Superior temporal gyrus (tissue), 1 donor: ENCODE data around the gene LAYN.

ENCODE experiments used
- DNase-seq: peaks from one replicate; pipeline ENCODE4 v3.0.0-alpha.2; 2016; ENCODE audit errors: extremely low spot score

Gene LAYN

GRCh38 chr11:111561791-111562325, 21.3 kb downstream of the LAYN start:
- no peak for DNase-seq

DNA sequence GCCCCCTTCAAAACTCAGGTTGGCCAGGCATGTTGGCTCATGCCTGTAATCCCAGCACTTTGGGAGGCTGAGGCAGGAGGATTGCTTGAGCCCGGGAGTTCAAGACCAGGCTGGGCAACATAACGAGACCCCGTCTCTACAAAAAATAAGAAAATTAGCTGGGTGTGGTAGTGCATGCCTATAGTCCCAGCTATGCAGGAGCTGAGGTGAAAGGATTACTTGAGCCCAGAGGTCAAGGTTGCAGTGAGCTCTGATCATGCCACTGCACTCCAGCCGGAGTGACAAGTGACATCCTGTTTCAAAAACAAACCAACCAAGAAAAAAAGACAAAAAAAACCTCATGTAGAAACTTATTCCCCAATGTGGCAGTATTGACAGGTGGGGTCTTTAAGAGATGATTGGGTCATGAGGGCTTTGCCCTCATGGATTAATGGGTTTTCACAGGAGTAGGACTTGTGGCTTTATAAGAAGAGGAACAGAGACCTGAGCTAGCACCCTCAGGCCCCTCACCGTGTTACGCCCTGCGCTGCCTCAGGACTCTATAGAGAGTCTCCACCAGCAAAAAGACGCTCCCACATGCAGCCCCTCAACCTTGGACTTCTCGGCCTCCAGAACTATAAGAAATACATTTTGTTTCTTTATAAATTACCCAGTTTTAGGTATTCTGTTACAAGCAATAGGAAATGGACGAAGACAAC, 22.3 kb downstream of the LAYN start:
- no peak for DNase-seq

DNA sequence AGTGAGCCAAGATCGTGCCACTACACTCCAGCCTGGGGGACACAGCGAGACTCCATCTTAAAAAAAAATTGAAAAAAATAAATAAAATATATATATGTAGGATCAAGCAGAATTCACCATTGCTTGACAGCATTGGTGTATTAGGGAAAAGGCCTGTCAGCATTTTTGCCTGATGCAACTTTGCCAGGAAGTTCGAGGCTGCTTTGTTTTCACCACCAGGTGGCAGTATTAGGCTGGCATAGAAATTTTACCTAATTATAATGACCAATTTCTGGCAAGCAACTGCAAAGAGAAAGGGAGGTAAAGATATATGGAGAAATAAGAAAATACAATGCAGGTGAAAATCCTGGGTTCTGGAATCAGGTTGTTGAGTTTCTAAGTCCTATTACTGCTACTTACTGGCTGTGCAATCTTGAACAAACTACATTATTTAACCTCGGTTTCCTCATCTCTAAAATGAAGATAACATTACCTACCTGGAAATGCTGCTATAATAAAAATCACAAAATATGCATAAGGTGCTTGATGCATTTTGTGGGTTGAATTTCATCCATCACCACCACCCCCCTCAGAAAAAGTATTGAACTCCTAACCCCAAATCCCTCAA, 24.7 kb downstream of the LAYN start:
- DNase-seq = peak; percentile 94

GRCh38 chr11:111566324-111566723, 25.8 kb downstream of the LAYN start:
- DNase-seq = no peak

DNA sequence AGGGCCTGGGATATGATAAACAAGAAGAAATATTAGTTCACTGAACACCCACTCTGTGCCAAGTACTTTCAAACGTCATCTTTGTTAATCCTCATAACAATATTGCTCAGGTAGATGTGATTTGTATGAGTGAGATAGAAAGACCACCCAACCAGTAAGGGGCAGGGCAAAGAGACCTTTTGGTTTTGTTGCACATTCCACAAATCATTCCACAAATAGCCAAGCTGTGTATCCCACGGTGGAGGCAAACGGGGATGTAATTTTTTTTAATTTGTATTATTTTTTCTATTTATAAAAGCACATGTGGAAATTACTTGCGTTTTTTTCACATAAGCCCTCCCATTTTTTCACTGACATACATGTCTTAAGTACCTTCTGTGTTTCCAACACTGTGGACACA, 29.0 kb downstream of the LAYN start:
- DNase-seq = no peak

GRCh38 chr11:111570796-111571195, 30.3 kb downstream of the LAYN start:
- no peak for DNase-seq

GRCh38 chr11:111571829-111572501, 31.4 kb downstream of the LAYN start:
- no peak for DNase-seq

DNA sequence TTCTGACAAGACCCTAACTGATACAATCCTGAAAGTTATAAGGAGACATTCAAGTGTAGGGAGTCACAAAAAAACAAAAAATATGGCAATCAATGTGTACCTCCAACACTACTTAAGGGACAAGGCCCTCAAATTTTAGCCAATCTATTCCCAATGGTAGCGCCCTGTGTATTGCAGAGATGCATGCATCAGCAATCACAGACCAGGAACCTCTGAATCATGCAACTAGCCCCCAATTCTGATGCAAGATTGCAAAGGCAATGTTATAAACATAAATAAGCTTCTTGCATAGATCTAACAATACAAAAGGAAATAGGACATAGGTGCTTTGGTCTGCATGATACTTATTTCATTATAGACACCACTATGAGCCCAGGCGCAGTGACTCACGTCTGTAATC, 32.1 kb downstream of the LAYN start:
- no peak for DNase-seq

- no peak for DNase-seq
These were observed 33.3 kb downstream of the LAYN start for GRCh38 chr11:111573821-111574249.

DNA sequence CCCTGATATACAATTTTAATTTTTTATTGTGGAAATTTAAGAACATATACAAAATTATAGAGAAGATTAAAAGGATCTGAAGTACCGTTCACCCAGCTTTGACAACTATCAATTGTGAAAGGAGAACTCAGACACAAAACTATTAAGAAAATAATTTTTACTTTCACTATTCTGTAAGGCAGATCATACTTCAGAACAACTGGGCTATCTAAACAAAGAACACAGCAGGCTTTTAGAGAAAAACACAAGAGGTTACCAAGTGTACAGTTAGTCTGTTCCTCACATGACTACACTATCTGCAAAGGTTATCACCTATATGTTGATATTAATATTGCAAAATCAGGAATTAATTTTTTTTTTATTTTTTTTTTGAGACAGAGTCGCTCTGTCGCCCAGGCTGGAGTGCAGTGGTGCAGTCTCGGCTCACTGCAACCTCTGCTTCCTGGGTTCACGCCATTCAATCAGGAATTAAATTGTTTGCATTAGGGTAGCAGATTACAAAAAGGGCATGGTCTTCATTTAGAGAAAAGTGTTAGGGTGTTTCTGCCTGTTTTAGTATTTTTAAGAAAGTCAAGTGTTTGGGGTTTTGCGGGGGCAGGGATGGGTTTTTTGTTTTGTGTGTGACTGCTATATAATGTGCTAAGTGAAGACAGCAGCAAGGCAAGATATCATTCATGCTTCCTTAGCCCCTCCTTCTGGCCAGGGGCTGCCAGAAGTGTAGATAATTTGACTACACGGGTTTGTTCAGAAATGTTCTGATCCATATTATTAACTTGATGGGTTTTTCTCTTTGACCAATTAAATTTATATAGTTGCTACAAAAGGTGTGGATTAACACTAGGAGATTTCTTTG, 34.1 kb downstream of the LAYN start:
- DNase-seq = no peak

DNA sequence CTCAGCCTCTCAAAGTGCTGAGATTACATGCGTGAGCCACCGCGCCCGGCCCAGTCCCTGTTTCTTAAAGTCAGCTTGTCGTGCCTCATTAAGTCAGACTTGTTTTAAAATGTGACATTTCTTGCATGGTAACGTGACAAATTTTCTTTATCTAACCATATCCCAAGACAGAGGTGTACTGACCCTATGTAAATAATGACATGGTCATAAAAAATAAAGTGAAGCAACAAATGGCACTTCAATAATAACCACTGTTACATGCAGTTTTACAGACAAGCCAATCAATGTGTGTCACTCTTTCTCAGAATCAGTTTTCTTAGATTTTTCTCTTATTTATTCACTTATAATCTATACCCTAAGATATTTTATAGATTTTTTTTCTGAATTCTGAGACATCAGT, 35.2 kb downstream of the LAYN start:
- no peak for DNase-seq

- no peak for DNase-seq
These were observed 37.3 kb downstream of the LAYN start for GRCh38 chr11:111577821-111578220.

- DNase-seq = no peak
These were observed 40.8 kb downstream of the LAYN start for GRCh38 chr11:111581341-111581740.

- DNase-seq = no peak
These were observed 41.6 kb downstream of the LAYN start for GRCh38 chr11:111582163-111582562.

- DNase-seq = no peak
These were observed 42.4 kb downstream of the LAYN start for GRCh38 chr11:111582881-111583280.

GRCh38 chr11:111585371-111585770, 44.9 kb downstream of the LAYN start:
- no peak for DNase-seq

GRCh38 chr11:111586388-111586831, 45.9 kb downstream of the LAYN start:
- DNase-seq = peak; percentile 79

GRCh38 chr11:111589114-111589513, 48.6 kb downstream of the LAYN start:
- DNase-seq = no peak

DNA sequence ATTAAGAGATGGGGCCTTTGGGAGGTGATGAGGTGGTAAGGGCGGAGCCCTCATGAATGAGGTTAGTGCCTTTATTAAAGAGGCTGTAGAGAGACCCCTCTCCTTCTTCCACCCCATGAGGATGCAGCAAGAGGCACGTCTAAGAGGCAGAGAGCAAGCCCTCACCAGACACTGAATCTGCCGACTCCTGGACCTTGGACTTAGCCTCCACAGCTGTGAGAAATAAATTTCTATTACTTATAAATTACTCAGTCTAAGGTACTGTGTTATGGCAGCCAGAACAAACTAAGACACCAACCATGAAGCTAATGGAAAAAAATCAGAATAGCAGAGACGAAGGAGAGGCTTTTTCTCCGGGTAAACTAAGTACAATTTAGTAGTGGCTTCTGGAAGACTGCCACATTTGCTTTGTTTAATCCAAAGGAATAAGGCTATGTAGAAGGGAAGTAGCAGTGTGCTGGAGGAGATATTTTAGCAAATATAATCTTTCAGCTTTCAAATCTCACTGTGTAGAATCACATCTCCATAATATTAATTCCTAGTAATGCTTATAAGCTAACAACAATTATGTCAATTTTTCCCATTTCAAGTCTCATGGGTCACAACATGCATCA, 49.5 kb downstream of the LAYN start:
- no peak for DNase-seq

DNA sequence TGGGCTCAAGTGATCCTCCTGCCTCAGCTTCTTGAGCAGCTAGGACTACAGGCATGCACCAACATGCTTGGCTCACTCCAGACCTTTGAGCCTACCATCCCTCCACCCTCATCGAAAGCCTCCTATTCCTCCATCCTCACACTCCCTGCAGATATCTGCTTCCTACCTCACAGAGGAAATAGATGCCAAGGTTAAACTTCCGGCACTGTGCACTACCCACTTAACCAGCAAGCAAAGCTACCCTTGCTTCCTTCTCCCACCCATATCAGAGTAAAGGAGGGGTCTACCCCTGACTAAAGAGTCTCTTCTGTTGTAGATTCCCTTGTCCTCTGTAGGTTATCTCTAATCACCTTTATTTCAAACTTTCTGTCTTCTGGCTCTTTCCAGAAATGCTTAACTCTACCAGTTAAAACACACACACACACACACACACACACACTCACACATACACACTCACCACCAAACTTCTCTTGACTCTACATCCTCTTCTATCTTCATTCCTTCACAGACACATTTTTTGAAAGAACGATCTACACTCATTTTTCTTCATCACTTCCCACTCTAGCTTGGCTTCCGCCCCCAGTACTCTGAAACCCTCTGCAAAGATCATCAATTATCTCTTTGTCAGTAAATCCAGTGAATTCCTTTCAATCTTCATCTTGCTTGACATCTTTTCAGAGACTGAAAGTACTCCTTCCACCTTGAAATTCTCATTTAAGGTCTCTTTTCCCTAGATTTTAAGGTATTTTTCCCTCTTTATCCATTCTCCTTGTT, 50.9 kb downstream of the LAYN start:
- DNase-seq = no peak

DNA sequence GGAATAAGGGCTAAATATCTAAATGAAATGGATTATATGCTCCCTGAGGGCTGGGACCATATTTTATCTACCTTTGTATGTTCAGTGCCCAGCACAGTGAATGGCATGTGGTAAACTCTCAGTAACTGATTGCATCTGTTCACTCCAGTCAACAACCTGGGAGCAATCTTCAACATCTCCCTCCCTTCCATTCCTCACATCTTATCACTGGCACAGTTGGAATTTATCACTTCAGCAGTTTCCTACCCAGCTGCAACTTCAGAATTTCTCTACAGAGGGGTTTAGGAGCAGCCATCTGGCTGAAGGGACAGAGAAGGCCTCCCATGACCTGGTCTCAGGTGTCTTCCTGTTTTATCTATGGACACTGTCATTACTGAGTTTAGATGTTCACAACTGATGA, 52.0 kb downstream of the LAYN start:
- DNase-seq = no peak
